Uterus (tissue), 4 donors: Measurements from ENCODE around the gene TOMM20. TPM values are rescaled to one million over a fixed set of nuclear protein-coding genes. Genes with fewer than 3 reads are reported as not detected.

Experiments used
- DNase-seq, 2 donors: peaks; one replicate each; pipeline ENCODE4 v3.0.0-alpha.2; 2019 to 2020
- H3K27ac ChIP-seq, 2 donors: fragments of 200-600 bp; sonication (generic); 1 replicate in 1 of 2; 2 replicates in 1 of 2; pipeline ENCODE4 v1.5.1; 2016 to 2018
- H3K27me3 ChIP-seq, 2 donors: fragments of 200-600 bp; sonication (generic); one replicate each; pipeline ENCODE4 v1.5.1; 2018 to 2019; ENCODE audit warnings: control low read depth in 1 of 2
- H3K36me3 ChIP-seq, 2 donors: fragments of 200-600 bp; sonication (generic); one replicate each; pipeline ENCODE4 v1.5.1; 2019; ENCODE audit warnings: control low read depth in 1 of 2
- H3K4me1 ChIP-seq, 2 donors: fragments of 200-600 bp; sonication (generic); one replicate each; pipeline ENCODE4 v1.5.1; 2018 to 2019; ENCODE audit warnings: control low read depth in 1 of 2
- H3K4me3 ChIP-seq, 2 donors: fragments of 200-600 bp; sonication (generic); 1 replicate in 1 of 2; 2 replicates in 1 of 2; pipeline ENCODE4 v1.5.1; 2018 to 2019; ENCODE audit warnings: mild to moderate bottlenecking in 1 of 2
- H3K9me3 ChIP-seq, 2 donors: fragments of 200-600 bp; sonication (generic); one replicate each; pipeline ENCODE4 v1.5.1; 2019; ENCODE audit warnings: control low read depth in 1 of 2
- POLR2A ChIP-seq, 2 donors: fragments of 450-650 bp; IDR thresholded peaks; one replicate each; pipeline ENCODE4 v1.6.1; 2016; ENCODE audit warnings: antibody characterized with exemption in 2 of 2, mild to moderate bottlenecking in 1 of 2, moderate library complexity in 1 of 2
- intact Hi-C: fragments of 100-400 bp; cut with DNase I; formaldehyde crosslinking; loops from one replicate; pipeline ENCODE4 v1.15.1; 2023; ENCODE audit warnings: low total_unique reads
- total RNA-seq, 4 donors: library from RNA; depleted of rRNA in 3 of 4; stranded (reverse); fragments of >200 nt in 3 of 4; gene quantifications; one replicate each; pipeline versions ENCODE4 v1.1.0 to v1.2.4, GENCODE V29; 2014 to 2023
- TF ChIP-seq, protein P1 (sequence below), 4 experiments: fragments of 200-600 bp in 2 of 4; fragments of 450-650 bp in 2 of 4; sonication (generic) in 2 of 4; IDR thresholded peaks; one replicate each; pipeline ENCODE4 v1.5.1; 2016 to 2019; ENCODE audit warnings: antibody characterized with exemption in 4 of 4, mild to moderate bottlenecking in 2 of 4, moderate library complexity in 1 of 4
- donor health status: DM: yes; HTN: yes; CAD: no.

Gene TOMM20
- total RNA-seq, 4 donors from 2014 or later: 72.9 to 149 (median 110) TPM

DNA sequence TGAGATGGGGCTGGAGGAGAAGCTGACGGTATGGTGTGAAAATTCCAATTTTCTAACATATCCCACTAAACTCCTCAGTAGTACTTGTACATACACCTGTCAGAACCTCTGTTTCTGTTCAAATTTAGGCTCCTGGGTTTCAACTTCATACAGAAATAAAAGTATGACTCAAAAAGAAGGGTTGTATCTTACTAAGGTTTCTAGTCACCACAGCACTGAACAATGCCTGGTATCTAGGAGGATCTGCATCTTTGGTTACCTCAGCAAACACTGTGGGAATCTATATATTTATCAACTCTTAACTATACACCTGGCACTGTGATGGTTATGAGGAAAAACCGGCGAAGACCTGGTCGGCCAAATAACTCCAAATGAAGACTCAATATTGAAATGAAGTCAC, 18.6 kb upstream of the TOMM20 start:
- DNase-seq: no peak
- intact Hi-C loops: no loop called here
- TF ChIP-seq, protein P1, sequence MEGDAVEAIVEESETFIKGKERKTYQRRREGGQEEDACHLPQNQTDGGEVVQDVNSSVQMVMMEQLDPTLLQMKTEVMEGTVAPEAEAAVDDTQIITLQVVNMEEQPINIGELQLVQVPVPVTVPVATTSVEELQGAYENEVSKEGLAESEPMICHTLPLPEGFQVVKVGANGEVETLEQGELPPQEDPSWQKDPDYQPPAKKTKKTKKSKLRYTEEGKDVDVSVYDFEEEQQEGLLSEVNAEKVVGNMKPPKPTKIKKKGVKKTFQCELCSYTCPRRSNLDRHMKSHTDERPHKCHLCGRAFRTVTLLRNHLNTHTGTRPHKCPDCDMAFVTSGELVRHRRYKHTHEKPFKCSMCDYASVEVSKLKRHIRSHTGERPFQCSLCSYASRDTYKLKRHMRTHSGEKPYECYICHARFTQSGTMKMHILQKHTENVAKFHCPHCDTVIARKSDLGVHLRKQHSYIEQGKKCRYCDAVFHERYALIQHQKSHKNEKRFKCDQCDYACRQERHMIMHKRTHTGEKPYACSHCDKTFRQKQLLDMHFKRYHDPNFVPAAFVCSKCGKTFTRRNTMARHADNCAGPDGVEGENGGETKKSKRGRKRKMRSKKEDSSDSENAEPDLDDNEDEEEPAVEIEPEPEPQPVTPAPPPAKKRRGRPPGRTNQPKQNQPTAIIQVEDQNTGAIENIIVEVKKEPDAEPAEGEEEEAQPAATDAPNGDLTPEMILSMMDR (IDR thresholded peaks at IDR 0.05): no peak
- TF ChIP-seq POLR2A (IDR thresholded peaks at IDR 0.05): no peak
- no peaks in the 10 kb centered on the region for H3K9me3 ChIP-seq
- no peaks in the 10 kb centered on the region for H3K27me3 ChIP-seq
- no peak overlapping the region for H3K4me3 ChIP-seq
- H3K4me1 ChIP-seq: no peaks in the 10 kb centered on the region
- H3K27ac ChIP-seq: no peak overlapping the region
- H3K36me3 ChIP-seq: no peaks in the 10 kb centered on the region

DNA sequence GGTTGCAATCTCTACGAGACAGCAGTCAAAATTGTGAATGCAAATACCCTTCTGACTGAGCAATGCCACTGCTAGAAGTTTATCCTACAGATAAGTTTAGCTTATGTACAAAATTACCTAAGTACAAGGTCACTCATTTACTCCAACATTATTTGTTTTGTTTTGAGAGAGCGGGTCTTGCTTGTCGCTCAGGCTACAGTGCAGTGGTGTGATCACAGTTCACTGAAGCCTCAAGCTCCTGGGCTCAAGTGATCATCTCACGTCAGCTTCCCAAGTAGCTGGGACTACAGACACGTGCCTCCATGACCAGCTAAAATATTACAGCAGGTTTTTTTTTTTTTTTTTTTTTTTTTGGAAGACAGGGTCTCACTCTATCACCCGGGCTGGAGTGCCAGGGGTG, 17.0 kb upstream of the TOMM20 start:
- no peaks in the 10 kb centered on the region for H3K9me3 ChIP-seq

DNA sequence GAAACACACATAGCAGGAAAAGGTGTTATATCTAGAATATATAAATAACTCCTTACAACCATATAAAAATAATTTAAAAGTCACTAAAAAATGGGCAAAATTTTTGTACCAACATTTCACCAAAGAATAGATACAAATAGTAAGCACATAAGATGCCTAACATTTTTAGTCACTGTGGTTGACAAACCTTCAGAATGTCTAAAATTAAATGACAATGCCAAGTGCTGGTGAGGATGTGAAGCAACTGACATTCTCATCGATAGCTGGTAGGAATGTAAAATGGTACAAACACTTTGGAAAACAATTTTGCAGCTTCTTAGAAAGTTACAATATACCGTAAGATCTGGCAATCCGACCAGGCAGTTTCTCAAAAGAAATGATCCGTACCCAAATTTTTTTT, 14.4 kb upstream of the TOMM20 start:
- TF ChIP-seq, protein P1 (IDR thresholded peaks at IDR 0.05): no peak
- TF ChIP-seq POLR2A (IDR thresholded peaks at IDR 0.05): no peak
- no peaks in the 10 kb centered on the region for H3K27me3 ChIP-seq
- no peaks in the 10 kb centered on the region for H3K36me3 ChIP-seq
- no peaks in the 10 kb centered on the region for H3K9me3 ChIP-seq
- DNase-seq: no peak
- H3K4me3 ChIP-seq: no peak overlapping the region
- no peak overlapping the region for H3K27ac ChIP-seq
- intact Hi-C loops: no loop called here
- no peaks in the 10 kb centered on the region for H3K4me1 ChIP-seq

More for the DNA sequence above, 17.0 kb upstream of the TOMM20 start:
- Histone ChIP-seq H3K27ac (no peak overlapping the region), H3K4me1 (no peaks in the 10 kb centered on the region), H3K27me3 (no peaks in the 10 kb centered on the region), H3K4me3 (no peak overlapping the region), H3K36me3 (no peaks in the 10 kb centered on the region)
- TF ChIP-seq, protein P1 (IDR thresholded peaks at IDR 0.05): no peak
- no peak for TF ChIP-seq POLR2A (IDR thresholded peaks at IDR 0.05)
- intact Hi-C loops: no loop called here
- no peak for DNase-seq

DNA sequence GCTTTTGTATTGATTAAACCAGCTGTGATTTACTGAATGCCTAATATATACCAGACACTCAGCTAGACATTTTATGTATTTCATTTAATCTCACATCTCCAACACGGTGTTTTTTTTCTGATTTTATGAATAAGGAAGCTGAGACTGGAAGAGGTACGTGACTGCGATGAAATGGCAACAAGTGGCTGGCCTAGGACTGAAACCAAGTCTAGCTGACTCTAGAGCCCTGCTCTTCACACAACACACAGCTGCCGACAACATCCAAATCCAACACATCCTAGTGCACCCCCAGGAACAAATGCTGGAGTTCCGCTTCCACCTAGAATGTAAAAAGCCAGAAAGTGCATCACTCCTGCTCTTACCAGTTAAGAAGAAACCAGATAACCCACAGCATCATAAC, 10.7 kb upstream of the TOMM20 start:
- no peak for DNase-seq
- no peaks in the 10 kb centered on the region for H3K4me1 ChIP-seq
- intact Hi-C loops: no loop called here
- no peak overlapping the region for H3K27ac ChIP-seq
- no peaks in the 10 kb centered on the region for H3K9me3 ChIP-seq
- H3K4me3 ChIP-seq: no peak overlapping the region
- no peaks in the 10 kb centered on the region for H3K27me3 ChIP-seq
- no peak for TF ChIP-seq POLR2A (IDR thresholded peaks at IDR 0.05)
- TF ChIP-seq, protein P1 (IDR thresholded peaks at IDR 0.05): no peak
- no peaks in the 10 kb centered on the region for H3K36me3 ChIP-seq

DNA sequence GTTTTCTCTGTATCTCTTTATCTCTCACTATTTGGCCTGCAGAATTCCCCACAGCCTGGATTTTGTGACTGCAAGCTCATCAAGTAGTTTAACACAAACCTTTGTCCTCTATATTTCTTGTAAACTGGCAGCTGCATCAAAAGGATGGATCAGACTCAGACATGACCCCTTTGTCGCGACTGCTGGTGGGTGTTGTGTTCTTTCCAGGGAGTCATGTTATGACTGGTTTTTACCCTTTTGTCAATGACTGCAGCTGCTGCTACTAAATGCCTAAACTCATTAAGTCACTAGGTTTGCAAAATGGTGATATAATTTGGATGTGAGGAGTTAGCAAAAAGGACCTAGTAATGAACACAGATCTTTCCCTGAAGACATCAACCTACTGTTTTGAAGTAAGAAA, 10.2 kb upstream of the TOMM20 start:
- intact Hi-C loops: no loop called here
- H3K36me3 ChIP-seq: no peaks in the 10 kb centered on the region
- no peak overlapping the region for H3K27ac ChIP-seq
- no peak overlapping the region for H3K4me3 ChIP-seq
- TF ChIP-seq POLR2A (IDR thresholded peaks at IDR 0.05): no peak
- TF ChIP-seq, protein P1 (IDR thresholded peaks at IDR 0.05): no peak
- DNase-seq: no peak
- no peaks in the 10 kb centered on the region for H3K9me3 ChIP-seq
- no peaks in the 10 kb centered on the region for H3K4me1 ChIP-seq
- H3K27me3 ChIP-seq: no peaks in the 10 kb centered on the region
